Thyroid gland (tissue), 4 donors: ENCODE measurements around the gene KLHDC7B.
A peak's percentile ranks its signal among the peaks of the same experiment; 100 is the strongest.

Experiments
- CTCF ChIP-seq, 6 experiments: fragments of 200-600 bp in 3 of 6; fragments of 450-650 bp in 3 of 6; sonication (generic) in 3 of 6; IDR thresholded peaks; one replicate each; pipeline ENCODE4 v1.5.1; 2016 to 2019; ENCODE audit warnings: antibody characterized with exemption in 6 of 6, mild to moderate bottlenecking in 2 of 6, inconsistent platforms in 1 of 6, moderate library complexity in 1 of 6
- POLR2A ChIP-seq, 2 donors: fragments of 450-650 bp; IDR thresholded peaks; one replicate each; pipeline ENCODE4 v1.6.1; 2017; ENCODE audit warnings: antibody characterized with exemption in 2 of 2, mild to moderate bottlenecking in 2 of 2, moderate library complexity in 1 of 2

GRCh38 chr22:50526108-50526833 is 19.4 kb upstream of the KLHDC7B start:
- TF ChIP-seq CTCF (IDR thresholded peaks at IDR 0.05) (peak in 4 of 6 experiments; percentile 39 to 59 (median 54)), POLR2A (IDR thresholded peaks at IDR 0.05) (no peak)
